BJ (cell line): ENCODE results near the gene PTPRZ1. TPM values are rescaled to one million over a fixed set of nuclear protein-coding genes. Genes with fewer than 3 reads are reported as not detected.

Source experiments
- CTCF ChIA-PET: fragments of 350-600 bp; formaldehyde crosslinking; extraction: SDS; loops from one replicate; lab custom pipeline; 2021; ENCODE audit warnings: antibody characterized with exemption, inconsistent platforms; lab: Yijun Ruan, JAX
- POLR2A ChIA-PET: fragments of 300-600 bp; sonication (Branson Sonifier 250); formaldehyde crosslinking; extraction: SDS; loops from one replicate; lab custom pipeline; 2021; ENCODE audit warnings: antibody characterized with exemption; lab: Charles Lee
- DNase-seq: peaks from one replicate; pipeline ENCODE4 v3.0.0-alpha.2; 2011; ENCODE audit warnings: low read depth
- H3K27me3 ChIP-seq: 2 replicates; pipeline ENCODE4 v1.6.0; 2011; ENCODE audit warnings: low read length; ENCODE audit not compliant: control insufficient read depth, insufficient read depth
- H3K36me3 ChIP-seq: 2 replicates; pipeline ENCODE4 v1.5.1; 2011; ENCODE audit warnings: low read length; ENCODE audit not compliant: control insufficient read depth, insufficient read depth
- H3K4me3 ChIP-seq: 2 replicates; pipeline ENCODE4 v1.5.1; 2011; ENCODE audit warnings: low read depth, mild to moderate bottlenecking, control low read depth, low read length
- CTCF ChIP-seq: IDR thresholded peaks from 2 replicates; pipeline ENCODE4 v1.5.1; 2011; ENCODE audit warnings: low read depth, mild to moderate bottlenecking, control low read depth, inconsistent platforms, low read length, moderate library complexity; ENCODE audit not compliant: insufficient read depth
- polyA plus RNA-seq: library from polyadenylated mRNA; depleted of rRNA; stranded (reverse); fragments of >200 nt; gene quantifications from 2 replicates; pipeline ENCODE4 v1.2.3, GENCODE V29; 2011

PTPRZ1 gene
- polyA plus RNA-seq, 1 experiment, result not detected

GRCh38 chr7:121908042-121908441 is 35.1 kb downstream of the PTPRZ1 start:
- CTCF ChIA-PET, result no interaction called here
- TF ChIP-seq CTCF, result no peak
- Histone ChIP-seq H3K4me3 (no peak overlapping the region), H3K27me3 (no peaks in the 10 kb centered on the region), H3K36me3 (no peaks in the 10 kb centered on the region)
- POLR2A ChIA-PET, result interaction anchor here (0.6 kb wide), 2 partner anchors 429 to 492 kb away, joined by 9 to 11 read pairs; no protein-coding TSS in a partner anchor
- no peak for DNase-seq

- POLR2A ChIA-PET, result interaction anchor here (0.5 kb wide), 1 partner anchor 42 kb away, joined by 4 read pairs; no protein-coding TSS in a partner anchor
- H3K27me3 ChIP-seq, result no peaks in the 10 kb centered on the region
- DNase-seq, result no peak
- CTCF ChIA-PET, result no interaction called here
- no peak for TF ChIP-seq CTCF
- no peaks in the 10 kb centered on the region for H3K36me3 ChIP-seq
- no peak overlapping the region for H3K4me3 ChIP-seq
These were observed 36.9 kb downstream of the PTPRZ1 start for GRCh38 chr7:121909716-121910345.

GRCh38 chr7:121913947-121914675 is 41.1 kb downstream of the PTPRZ1 start:
- no peak for DNase-seq
- POLR2A ChIA-PET, result no interaction called here

GRCh38 chr7:121914676-121915279 is 41.8 kb downstream of the PTPRZ1 start:
- Histone ChIP-seq H3K4me3 (no peak overlapping the region), H3K27me3 (no peaks in the 10 kb centered on the region), H3K36me3 (no peaks in the 10 kb centered on the region)
- POLR2A ChIA-PET, result no interaction called here
- TF ChIP-seq CTCF, result no peak
- CTCF ChIA-PET, result no interaction called here
- DNase-seq, result no peak

More at GRCh38 chr7:121913947-121914675, 41.1 kb downstream of the PTPRZ1 start:
- Histone ChIP-seq H3K36me3 (no peaks in the 10 kb centered on the region), H3K27me3 (no peaks in the 10 kb centered on the region), H3K4me3 (no peak overlapping the region)
- TF ChIP-seq CTCF, result no peak
- CTCF ChIA-PET, result interaction anchor here (0.7 kb wide), 1 partner anchor 298 kb away, joined by 3 read pairs; no protein-coding TSS in a partner anchor

- Histone ChIP-seq H3K4me3 (no peak overlapping the region), H3K27me3 (no peaks in the 10 kb centered on the region), H3K36me3 (no peaks in the 10 kb centered on the region)
- TF ChIP-seq CTCF, result no peak
- ChIA-PET CTCF (interaction anchor here (0.6 kb wide), 1 partner anchor 336 kb away, joined by 3 read pairs; no protein-coding TSS in a partner anchor), POLR2A (no interaction called here)
- DNase-seq, result no peak
These were observed 43.2 kb downstream of the PTPRZ1 start for GRCh38 chr7:121916211-121916610.
